ENCODE data around the gene NUDT1.

The NUDT1 gene

GRCh38 chr7:2225336-2225735 is 16.7 kb upstream of the NUDT1 start:
- Mint-ChIP-seq H3K36me3 (ENCODE audit: low read depth) (peaks cover 51% of the 10 kb centered on the region), H3K4me1 (peaks cover 4% of the 10 kb centered on the region), H3K9me3 (no peaks in the 10 kb centered on the region), H3K4me3 (no peak overlapping the region), H3K27ac (no peak overlapping the region), H3K27me3 (ENCODE audit: low read depth) (no peaks in the 10 kb centered on the region)
- no peak for TF ChIP-seq CTCF (IDR thresholded peaks at IDR 0.05; ENCODE audit: unreplicated experiment in 3 of 3)

- Mint-ChIP-seq H3K9me3 (no peaks in the 10 kb centered on the region), H3K4me3 (no peak overlapping the region), H3K4me1 (peaks cover 4% of the 10 kb centered on the region), H3K27ac (no peak overlapping the region), H3K36me3 (ENCODE audit: low read depth) (peaks cover 48% of the 10 kb centered on the region), H3K27me3 (ENCODE audit: low read depth) (no peaks in the 10 kb centered on the region)
- TF ChIP-seq CTCF (IDR thresholded peaks at IDR 0.05; ENCODE audit: unreplicated experiment in 3 of 3), result no peak
Measured at GRCh38 chr7:2225830-2226229, 16.2 kb upstream of the NUDT1 start.

GRCh38 chr7:2227699-2228098 is 14.3 kb upstream of the NUDT1 start:
- peaks cover 10% of the 10 kb centered on the region for H3K4me1 Mint-ChIP-seq
- no peaks in the 10 kb centered on the region for H3K9me3 Mint-ChIP-seq
- H3K27me3 Mint-ChIP-seq (ENCODE audit: low read depth), result no peaks in the 10 kb centered on the region
- H3K36me3 Mint-ChIP-seq (ENCODE audit: low read depth), result peaks cover 38% of the 10 kb centered on the region
- H3K27ac Mint-ChIP-seq, result no peak overlapping the region
- no peak for TF ChIP-seq CTCF (IDR thresholded peaks at IDR 0.05; ENCODE audit: unreplicated experiment in 3 of 3)
- no peak overlapping the region for H3K4me3 Mint-ChIP-seq

- Mint-ChIP-seq H3K9me3 (no peaks in the 10 kb centered on the region), H3K4me1 (peaks cover 10% of the 10 kb centered on the region), H3K36me3 (ENCODE audit: low read depth) (peaks cover 38% of the 10 kb centered on the region), H3K27me3 (ENCODE audit: low read depth) (no peaks in the 10 kb centered on the region), H3K27ac (no peak overlapping the region), H3K4me3 (peak overlapping the region in 2 of 3 experiments; percentile 14 to 53)
- TF ChIP-seq CTCF (IDR thresholded peaks at IDR 0.05; ENCODE audit: unreplicated experiment in 3 of 3), result no peak
Measured at GRCh38 chr7:2228921-2229320, 13.1 kb upstream of the NUDT1 start.

GRCh38 chr7:2229467-2229866 is 12.6 kb upstream of the NUDT1 start:
- TF ChIP-seq CTCF (IDR thresholded peaks at IDR 0.05; ENCODE audit: unreplicated experiment in 3 of 3), result no peak
- Mint-ChIP-seq H3K9me3 (no peaks in the 10 kb centered on the region), H3K27ac (no peak overlapping the region), H3K27me3 (ENCODE audit: low read depth) (no peaks in the 10 kb centered on the region), H3K4me1 (peaks cover 10% of the 10 kb centered on the region), H3K36me3 (ENCODE audit: low read depth) (peaks cover 33% of the 10 kb centered on the region), H3K4me3 (peak overlapping the region; percentile 64 to 76 (median 68))

- Mint-ChIP-seq H3K9me3 (no peaks in the 10 kb centered on the region), H3K36me3 (ENCODE audit: low read depth) (peaks cover 37% of the 10 kb centered on the region), H3K4me3 (peak overlapping the region; percentile 55 to 76 (median 68)), H3K4me1 (peaks cover 10% of the 10 kb centered on the region), H3K27me3 (ENCODE audit: low read depth) (no peaks in the 10 kb centered on the region), H3K27ac (no peak overlapping the region)
- no peak for TF ChIP-seq CTCF (IDR thresholded peaks at IDR 0.05; ENCODE audit: unreplicated experiment in 3 of 3)
Measured at GRCh38 chr7:2230226-2230625, 11.8 kb upstream of the NUDT1 start.

Measured in nephron (organoid).